CD4-positive, alpha-beta T cell treated with Interleukin-15 for 4 hours (primary cell): ENCODE results near the gene MGMT.

Source experiments
- DNase-seq: peaks from one replicate; pipeline ENCODE4 v3.0.0-alpha.2; 2020; ENCODE audit warnings: low spot score

MGMT gene

GRCh38 chr10:129775681-129776080 lies 308.6 kb downstream of the MGMT start:
- no peak for DNase-seq

DNA sequence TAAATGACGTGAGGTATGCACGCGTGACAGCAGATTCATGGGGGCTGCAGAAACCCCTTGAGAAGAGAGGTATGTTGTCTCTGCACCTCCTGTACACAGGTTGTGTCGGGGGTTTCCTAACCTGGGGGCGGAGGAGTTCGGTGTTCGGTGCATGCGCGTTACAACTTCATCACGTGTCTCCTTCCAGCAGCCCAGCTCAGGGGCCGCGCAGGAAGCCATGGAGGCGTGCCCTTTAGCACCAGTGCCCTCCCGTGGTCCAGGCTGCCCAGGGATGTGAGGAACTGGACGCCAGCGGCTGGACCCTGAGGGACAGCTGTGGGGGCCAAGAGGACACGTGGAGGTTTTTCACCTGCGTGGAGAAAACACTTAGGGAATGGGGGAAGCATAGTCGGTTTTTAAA lies 310.6 kb downstream of the MGMT start:
- no peak for DNase-seq

DNA sequence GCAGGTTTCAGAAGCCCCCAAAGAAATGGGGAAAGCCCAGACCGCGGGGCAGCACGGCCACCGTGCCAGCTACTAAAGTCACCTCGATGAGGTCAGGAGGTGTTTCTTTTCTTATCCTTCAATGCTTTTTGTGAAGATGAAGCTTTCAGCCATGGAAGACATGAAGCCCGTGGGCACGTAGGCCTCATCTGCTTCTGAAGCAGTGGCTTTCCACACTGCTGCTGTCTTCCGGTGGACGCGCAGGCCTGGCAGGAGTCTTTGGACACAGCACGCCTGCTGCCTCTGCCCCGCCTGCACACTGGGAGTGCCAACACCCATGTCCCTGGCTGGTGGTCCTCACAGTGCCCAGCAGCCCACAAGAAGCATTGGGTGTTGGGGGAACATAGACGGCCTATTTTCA lies 311.5 kb downstream of the MGMT start:
- DNase-seq = no peak

GRCh38 chr10:129779126-129780111 lies 312.4 kb downstream of the MGMT start:
- DNase-seq = no peak

GRCh38 chr10:129780198-129780597 lies 313.2 kb downstream of the MGMT start:
- no peak for DNase-seq

- DNase-seq = no peak
Observed at GRCh38 chr10:129780901-129781795, 314.1 kb downstream of the MGMT start.

DNA sequence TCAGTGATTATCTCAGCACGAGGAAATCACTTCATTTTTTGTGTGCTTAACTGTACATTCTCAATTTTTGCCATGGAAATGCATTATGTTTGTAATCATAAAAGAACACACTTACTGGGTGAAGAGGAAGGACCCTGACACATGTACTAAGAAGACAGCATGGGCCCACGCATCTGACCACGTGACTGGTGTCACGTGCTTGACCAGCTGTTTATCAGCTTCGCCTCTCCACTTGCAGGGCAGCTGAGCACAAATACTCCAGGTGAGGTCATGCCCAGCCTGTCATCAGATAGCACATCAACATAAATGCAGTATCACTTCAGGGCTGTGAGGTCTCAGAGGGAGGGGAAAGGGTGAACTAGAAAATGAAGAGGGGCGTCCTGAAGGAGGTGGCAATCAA lies 317.2 kb downstream of the MGMT start:
- no peak for DNase-seq

DNA sequence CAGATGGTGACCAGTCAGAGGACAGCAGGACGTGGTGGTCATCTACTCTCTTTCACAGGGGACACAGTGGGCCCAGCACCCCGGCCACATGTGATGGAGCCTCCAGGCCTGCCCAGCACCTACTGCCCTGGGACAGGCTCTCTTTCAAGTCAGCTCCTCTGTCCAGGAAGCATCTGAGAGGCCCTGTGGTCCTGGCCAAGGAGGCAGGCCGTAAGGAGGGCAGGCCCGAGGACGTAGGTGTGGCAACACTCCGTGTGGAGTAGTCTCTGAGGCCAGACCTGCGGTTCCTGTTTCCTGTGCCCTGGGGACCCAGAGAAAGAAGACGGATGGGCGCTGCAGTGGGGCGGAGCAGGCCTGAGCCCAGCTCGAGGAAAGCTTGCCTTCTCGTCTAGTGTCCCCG lies 317.9 kb downstream of the MGMT start:
- DNase-seq = no peak

- DNase-seq = no peak
Observed at GRCh38 chr10:129785536-129785981, 318.5 kb downstream of the MGMT start.

- DNase-seq = no peak
Observed at GRCh38 chr10:129786216-129786615, 319.2 kb downstream of the MGMT start.

DNA sequence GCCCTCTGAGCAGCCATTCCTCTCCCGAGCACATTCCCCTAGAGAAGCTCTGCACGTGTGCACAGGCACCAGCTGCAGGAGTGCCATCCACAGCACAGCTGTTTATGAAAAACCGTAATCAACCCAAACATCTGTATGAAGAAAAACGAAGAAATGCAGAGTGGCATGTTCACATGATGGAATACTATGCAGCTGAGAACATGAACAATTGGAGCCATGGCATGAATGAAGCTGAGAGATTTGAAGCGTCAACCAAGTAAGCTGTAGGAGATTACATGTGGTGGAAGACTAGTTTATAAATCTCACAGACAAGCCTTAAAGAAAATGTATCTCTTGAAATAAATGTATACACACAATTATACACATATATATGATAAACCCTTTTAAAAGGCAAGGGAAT lies 320.5 kb downstream of the MGMT start:
- no peak for DNase-seq

- no peak for DNase-seq
Observed at GRCh38 chr10:129788215-129788614, 321.2 kb downstream of the MGMT start.

GRCh38 chr10:129790715-129791446 lies 323.8 kb downstream of the MGMT start:
- no peak for DNase-seq

- DNase-seq = no peak
Observed at GRCh38 chr10:129792141-129792540, 325.1 kb downstream of the MGMT start.

- no peak for DNase-seq
Observed at GRCh38 chr10:129792864-129793263, 325.8 kb downstream of the MGMT start.

DNA sequence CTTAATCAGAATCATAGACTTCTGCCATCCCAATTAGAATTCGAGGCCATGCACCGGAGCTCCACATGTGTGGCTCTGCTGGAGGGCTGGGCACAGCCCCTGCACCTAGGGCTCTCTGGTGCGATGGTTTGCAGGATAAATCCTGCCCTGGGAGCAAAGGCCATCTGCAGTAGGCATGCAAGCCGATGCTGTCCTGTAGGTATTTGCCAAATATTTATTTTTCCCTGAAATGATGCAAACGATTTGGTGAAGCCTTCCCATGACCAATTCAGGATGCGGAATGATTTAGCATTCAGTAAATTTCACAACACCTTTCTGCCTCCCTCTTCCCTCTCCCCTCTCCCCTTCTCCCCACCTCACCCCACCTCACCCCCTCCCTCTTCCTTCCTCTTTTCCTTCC lies 326.4 kb downstream of the MGMT start:
- DNase-seq = no peak

DNA sequence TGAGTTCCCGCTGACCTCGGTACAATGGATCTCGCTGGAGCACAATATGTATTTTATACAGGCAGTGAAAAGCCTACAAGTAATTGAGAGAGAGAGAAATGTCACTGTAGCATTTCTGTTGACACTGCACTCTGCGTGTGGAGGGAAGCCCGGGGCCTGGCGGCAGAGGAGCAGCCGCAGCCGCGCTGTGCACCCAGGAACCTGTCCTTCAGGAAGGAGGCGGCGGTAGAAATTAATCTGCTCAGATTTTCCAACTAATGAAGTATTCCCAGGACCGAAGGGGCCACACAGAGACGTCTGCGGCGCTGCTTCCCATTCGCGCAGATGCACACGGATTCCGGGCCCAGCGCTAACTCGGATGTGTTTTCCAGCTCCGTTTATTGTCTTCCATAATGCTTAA lies 327.0 kb downstream of the MGMT start:
- no peak for DNase-seq

DNA sequence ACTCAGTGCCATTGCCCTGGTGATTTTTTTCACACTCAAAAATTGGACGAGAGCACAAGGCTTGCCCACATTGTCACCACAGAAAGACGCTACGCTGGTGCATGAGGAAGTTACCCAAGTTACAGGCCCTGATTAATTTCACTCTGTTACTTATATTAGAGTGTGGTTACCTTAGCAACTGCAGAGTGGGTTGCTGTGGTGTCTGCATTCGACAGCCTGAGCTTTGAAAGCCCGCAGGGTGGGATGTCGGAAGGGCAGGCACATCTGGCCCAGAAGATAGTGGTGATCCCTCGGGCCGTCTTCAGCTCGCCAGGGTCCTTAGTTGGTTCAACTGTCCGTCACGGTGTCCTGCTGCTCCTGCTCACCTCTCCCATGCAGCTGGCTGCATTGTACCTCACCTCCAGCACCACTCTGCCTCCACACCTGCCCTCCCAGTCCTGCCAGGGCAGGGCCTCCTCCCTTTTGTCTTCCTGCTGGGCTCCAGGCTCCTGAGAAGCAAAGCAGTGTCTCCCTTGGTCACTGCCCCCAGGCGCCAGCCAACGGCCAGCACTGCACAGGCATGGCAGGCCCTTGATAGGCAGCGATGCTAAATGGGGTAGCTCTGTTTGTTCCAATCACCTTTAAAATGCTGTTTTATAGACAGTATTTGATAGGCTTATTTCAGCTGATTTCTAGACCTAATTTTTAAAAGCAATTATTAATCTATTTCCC lies 329.8 kb downstream of the MGMT start:
- DNase-seq = no peak

DNA sequence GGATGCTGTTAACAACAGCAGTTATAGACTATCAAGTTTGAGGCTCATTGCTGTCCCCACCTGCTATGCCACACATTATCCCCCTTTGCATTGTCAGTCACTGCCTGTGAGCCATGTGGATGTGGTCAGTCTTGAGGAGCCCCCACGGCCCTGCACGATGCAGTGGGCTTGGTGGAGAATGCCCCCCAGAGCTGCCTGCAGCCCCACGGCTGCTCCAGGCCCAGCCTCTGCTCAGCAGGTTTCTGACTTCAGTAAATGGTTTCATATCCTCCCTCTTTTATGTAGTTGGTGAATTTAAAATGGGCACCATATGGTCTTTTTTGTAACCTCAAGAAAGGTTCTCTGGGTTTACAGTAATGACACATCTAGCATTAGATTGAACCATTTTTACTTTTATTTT lies 332.9 kb downstream of the MGMT start:
- DNase-seq = no peak

DNA sequence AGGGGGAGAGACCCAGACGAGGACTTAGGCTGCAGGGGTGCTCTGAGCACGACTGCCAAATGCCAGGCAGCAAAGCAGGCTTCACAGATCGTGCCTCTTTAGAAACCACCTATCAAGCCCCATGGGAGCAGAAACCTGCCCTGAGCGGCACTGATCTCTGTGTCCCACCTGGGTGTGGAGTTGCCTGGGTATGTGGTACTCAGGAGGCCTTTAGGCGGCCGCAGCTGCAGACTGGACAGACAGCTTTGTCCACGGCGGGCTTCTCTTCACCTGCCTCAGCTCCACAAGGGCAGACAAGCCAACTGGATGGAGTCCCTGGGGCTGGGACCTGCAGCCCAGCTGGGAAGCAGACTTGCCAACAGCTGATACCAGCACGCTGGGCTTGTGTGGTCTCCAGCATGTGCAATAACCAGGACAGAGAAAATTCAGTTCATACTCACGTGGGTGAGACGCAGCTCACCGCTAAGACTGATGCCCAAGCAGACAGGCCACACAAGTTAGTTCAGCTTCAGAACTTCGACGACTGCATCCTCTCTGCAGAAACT lies 333.8 kb downstream of the MGMT start:
- no peak for DNase-seq

DNA sequence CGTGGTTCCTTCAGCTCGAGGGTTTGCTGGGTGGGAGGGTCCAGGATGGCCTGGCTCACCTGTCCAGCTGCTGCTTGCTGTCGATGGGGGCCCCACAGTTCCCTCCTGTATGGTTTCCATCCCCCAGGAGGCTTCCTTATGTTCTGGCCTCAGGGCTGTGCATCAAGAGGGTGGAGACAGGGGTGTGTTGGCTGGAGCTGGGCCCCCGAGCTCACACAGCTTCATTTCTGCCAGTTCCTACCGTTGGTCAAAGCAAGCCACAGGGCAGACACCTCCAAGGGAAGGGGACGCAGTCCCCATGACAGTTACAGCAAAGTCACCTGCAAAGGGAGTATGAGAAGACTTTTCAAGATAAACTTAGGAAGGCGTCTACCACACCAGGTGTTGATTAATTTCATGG lies 340.2 kb downstream of the MGMT start:
- no peak for DNase-seq
